Fibroblast of villous mesenchyme (primary cell): ENCODE data around the gene ADPRM. TPM values are rescaled to one million over a fixed set of nuclear protein-coding genes. Genes with fewer than 3 reads are reported as not detected.
A peak's percentile ranks its signal among the peaks of the same experiment; 100 is the strongest.
"Not testable (repeated sequence)": the region's sequence is repeated elsewhere in the genome, so short reads cannot be mapped to it uniquely, and the experiment has no call there.

Experiments used
- DNase-seq: peaks from one replicate; pipeline ENCODE4 v3.0.0-alpha.2; 2010; ENCODE audit warnings: low read depth
- H3K4me3 ChIP-seq: 2 replicates; pipeline ENCODE4 v1.5.1; 2011; ENCODE audit warnings: low read depth, mild to moderate bottlenecking, low read length
- total RNA-seq: library from RNA; depleted of rRNA; stranded (reverse); fragments of >200 nt; gene quantifications from 2 replicates; pipeline ENCODE4 v1.2.3, GENCODE V29; 2012
- TF ChIP-seq, protein P1 (sequence below): IDR thresholded peaks from 2 replicates; pipeline ENCODE4 v1.5.1; 2012; ENCODE audit warnings: low read depth, mild to moderate bottlenecking, low read length; ENCODE audit not compliant: insufficient read depth

ADPRM gene
- total RNA-seq, 1 donor: 10.8 TPM

DNA sequence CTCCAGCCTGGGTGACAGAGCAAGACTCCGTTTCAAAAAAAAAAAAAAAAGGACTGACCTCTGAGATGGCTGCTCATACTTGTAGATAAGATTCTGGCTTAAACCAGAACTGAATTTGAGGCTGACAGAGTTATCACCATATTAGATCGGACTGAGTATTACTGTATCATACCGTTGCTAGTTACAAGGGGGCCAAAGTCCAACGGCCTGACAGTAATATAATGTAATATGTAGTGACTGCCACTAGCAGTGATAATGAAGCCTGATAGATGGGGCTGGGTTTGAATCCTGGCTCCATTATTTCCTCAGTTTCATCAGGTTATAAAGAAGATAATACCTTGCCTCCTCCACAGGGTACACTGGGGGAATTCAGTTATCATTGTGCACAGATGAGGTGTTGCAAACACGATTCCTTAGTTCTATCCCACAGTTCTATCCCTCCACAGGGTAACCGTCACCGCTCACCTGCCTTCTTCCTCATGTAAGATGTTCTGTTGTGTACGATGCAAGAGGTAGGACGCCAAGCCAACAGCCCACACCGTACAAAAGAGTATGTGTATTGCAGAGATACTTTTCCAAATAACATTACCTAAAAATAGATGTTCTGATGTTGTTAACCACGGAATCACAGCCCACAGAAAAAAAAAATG, 27.3 kb downstream of the ADPRM start:
- H3K4me3 ChIP-seq: no peak overlapping the region
- TF ChIP-seq, protein P1, sequence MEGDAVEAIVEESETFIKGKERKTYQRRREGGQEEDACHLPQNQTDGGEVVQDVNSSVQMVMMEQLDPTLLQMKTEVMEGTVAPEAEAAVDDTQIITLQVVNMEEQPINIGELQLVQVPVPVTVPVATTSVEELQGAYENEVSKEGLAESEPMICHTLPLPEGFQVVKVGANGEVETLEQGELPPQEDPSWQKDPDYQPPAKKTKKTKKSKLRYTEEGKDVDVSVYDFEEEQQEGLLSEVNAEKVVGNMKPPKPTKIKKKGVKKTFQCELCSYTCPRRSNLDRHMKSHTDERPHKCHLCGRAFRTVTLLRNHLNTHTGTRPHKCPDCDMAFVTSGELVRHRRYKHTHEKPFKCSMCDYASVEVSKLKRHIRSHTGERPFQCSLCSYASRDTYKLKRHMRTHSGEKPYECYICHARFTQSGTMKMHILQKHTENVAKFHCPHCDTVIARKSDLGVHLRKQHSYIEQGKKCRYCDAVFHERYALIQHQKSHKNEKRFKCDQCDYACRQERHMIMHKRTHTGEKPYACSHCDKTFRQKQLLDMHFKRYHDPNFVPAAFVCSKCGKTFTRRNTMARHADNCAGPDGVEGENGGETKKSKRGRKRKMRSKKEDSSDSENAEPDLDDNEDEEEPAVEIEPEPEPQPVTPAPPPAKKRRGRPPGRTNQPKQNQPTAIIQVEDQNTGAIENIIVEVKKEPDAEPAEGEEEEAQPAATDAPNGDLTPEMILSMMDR: no peak
- no peak for DNase-seq

DNA sequence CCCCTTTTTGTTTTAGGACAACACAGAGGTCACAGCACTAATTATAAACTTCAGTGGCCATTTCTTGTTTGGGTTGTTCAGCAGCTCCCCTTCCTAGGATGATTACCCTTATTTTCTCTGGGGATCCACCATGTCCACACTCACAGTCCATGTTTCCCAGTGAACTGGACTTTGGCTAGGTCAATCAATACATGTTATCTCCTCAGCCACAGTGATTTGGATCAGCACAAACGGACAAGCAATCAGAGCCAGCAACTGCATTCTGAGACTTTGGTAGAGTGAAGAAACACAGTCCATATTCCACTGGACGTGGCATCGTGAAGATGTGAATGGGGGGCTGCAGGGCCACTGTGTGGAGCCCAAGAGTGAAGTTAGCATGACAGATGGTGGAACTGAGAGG, 27.9 kb downstream of the ADPRM start:
- no peak overlapping the region for H3K4me3 ChIP-seq
- no peak for DNase-seq
- TF ChIP-seq, protein P1: no peak

DNA sequence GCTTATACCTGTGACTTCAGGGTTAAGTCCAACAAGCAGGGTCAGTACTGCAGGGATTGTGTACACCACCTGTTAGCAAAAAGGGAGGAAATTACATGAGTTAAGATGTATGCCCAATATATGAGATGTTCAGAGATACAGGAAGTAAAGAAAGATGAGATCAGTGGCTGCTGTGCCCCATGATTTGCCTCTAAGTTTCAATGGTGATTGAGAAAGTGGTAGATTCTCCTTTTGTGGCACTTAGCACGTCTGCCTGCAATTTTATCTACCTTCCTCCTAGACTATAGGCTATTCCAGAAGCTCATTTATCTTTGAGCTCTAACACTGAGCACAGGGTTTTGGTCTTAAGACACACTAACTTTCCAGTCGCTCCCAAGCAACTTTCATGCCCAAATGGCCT, 28.8 kb downstream of the ADPRM start:
- no peak for DNase-seq
- TF ChIP-seq, protein P1: no peak
- no peak overlapping the region for H3K4me3 ChIP-seq

DNA sequence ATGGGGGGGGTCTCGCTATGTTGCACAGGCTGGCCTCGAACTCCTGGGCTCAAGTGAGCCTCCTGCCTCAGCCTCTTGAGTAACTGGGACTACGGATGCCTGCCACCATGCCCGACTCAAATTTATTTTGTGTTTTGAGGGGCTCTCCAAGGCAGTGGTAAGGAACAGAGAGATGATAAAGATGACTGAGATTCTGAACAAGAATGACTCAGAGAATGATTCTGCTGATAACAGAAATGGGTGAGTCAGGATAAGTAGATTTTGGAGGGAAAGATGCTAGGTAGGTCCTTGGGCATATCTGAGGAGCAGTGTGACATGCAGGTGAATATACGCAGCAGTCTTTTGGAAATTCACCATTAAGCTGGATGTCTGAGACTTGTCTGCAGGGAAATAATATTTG, 29.8 kb downstream of the ADPRM start:
- no peak for DNase-seq
- H3K4me3 ChIP-seq: no peak overlapping the region
- TF ChIP-seq, protein P1: no peak

DNA sequence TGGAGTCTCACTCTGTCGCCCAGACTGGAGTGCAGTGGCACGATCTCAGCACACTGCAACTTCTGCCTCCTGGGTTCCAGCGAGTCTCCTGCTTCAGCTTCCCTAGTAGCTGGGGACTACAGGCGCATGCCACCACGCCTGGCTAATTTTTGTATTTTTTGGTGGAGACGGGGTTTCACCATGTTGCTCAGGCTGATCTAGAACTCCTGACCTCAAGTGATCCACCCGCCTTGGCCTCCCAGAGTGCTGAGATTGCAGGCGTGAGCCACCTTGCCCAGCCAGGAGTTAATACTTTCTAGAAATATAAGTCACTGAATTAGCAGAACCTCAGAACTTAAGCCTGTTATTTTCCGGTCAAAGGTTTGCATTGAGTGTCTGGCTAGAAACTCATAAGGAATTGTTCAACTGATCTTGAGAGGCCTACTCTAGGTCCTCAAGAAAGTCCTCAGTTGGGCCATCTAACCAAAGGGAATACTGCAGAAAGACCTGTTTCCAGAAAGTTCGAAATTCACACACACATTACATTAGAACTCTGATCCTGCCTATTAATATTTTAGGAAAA, 31.0 kb downstream of the ADPRM start:
- no peak for DNase-seq
- H3K4me3 ChIP-seq: no peak overlapping the region
- TF ChIP-seq, protein P1: no peak

DNA sequence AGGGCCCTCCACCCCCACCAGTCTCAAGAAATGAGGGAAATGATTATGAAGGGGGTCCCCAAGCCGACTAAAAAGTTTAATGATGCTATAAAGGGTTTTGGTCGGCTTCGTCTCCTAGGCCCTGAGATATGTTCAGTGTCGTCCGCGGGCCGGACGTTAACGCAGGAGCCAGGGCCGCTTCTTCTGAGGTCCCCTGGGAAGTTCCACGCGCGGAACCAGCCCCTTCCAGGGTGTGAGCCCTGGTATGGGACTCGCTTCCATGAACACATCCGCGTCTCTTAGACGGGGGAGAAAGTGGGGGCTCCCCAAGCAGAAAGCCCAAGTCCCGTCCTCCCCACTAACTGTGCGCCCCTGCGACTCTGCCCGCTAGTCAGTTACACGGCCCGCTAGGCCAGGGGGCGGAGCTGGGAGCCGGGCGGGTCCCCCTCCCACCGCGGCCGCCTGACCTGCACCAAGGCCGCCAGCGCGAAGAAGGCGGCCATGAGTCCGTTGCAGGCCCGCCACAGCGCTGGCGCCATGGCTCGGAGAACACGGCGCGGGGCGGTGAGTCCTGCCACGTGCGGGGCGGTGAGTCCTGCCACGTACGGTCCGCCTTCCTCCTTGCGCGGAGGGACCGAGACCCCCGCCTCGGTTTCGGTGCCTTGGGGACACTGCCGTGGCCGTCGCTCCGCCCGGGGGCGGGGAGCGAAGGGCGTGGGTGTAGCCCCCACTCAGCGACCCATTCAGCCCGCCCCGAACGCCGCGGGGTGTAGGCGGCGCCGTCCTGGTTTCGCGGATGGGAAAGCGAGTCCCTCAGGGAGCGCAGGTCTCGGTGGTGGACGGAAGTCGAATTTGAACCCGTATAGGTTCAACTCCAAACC, 32.2 kb downstream of the ADPRM start, which contains the start of gene TMEM220:
TMEM220 (minus strand) TSS at position 690 of the 860 bp plus-strand sequence; CDS start at position 518, 172 bp downstream.
- peak; percentile 81 for DNase-seq
- peak within 1 kb of the TSS; percentile 68 for H3K4me3 ChIP-seq
- TF ChIP-seq, protein P1: no peak

DNA sequence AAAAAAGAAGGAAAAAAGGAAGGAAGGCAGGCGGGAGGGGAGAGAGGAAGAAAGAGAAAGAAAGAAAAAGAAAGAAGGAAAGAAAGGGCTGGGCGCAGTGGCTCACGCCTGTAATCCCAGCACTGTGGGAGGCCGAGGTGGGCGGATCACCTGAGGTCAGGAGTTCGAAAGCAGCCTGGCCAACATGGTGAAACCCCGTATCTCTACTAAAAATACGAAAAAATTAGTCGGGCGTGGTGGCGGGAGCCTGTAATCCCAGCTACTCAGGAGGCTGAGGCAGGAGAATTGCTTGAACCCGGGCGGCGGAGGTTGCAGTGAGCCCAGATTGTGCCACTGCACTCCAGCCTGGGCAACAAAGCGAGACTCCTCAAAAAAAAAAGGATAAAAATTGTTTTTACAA, 32.9 kb downstream of the ADPRM start:
- DNase-seq: not testable (repeated sequence)
- peak overlapping the region; percentile 68 for H3K4me3 ChIP-seq
